ENCODE data around the gene AK9. TPM values are rescaled to one million over a fixed set of nuclear protein-coding genes. Genes with fewer than 3 reads are reported as not detected.

The AK9 gene
- total RNA-seq, 1 experiment from 2014 or later: 2.3 TPM

GRCh38 chr6:109662192-109662591, 28.8 kb downstream of the AK9 start:
- POLR2A ChIA-PET: no interaction called here
- no peaks in the 10 kb centered on the region for H3K4me1 ChIP-seq (ENCODE audit: control insufficient read depth, insufficient read depth, low read length)
- DNase-seq (ENCODE audit: low read depth, low spot score) (no peak), ATAC-seq (no peak)
- in situ Hi-C loops (cut with HindIII; ENCODE audit: low pct_unique_long_range_greater_than_20kb, low sequenced_read_pairs): no loop called here
- CTCF ChIA-PET: interaction anchor here (0.6 kb wide), 1 partner anchor 47 kb away, joined by 5 read pairs; no protein-coding TSS in a partner anchor
- H3K4me3 ChIP-seq (ENCODE audit: low read depth in 2 of 2, low read length in 2 of 2): no peak overlapping the region
- BruUV-seq (replicated peaks): no TSS peak
- H3K36me3 ChIP-seq (ENCODE audit: control insufficient read depth, insufficient read depth, low read length): no peaks in the 10 kb centered on the region
- intact Hi-C loops (cut with micrococcal nuclease; ENCODE audit: unreplicated experiment): no loop called here
- no peak overlapping the region for H3K27ac ChIP-seq (ENCODE audit: low read length)
- H3K9me3 ChIP-seq (ENCODE audit: control insufficient read depth, insufficient read depth, low read depth, low read length): no peaks in the 10 kb centered on the region
- TF ChIP-seq SIN3A (IDR thresholded peaks at IDR 0.05; ENCODE audit: borderline replicate concordance, insufficient read depth, low read depth, low read length): no peak
- TF ChIP-seq TCF7L2 (IDR thresholded peaks at IDR 0.05; ENCODE audit: low read depth, low read length): no peak
- TF ChIP-seq CTCF (IDR thresholded peaks at IDR 0.05): no peak
- TF ChIP-seq REST (IDR thresholded peaks at IDR 0.05; ENCODE audit: insufficient read depth in 1 of 2, low read depth in 2 of 2, low read length in 1 of 2): no peak
- no peak for TF ChIP-seq POLR2AphosphoS5 (IDR thresholded peaks at IDR 0.05; ENCODE audit: low read depth, low read length)
- 0 out of 2 replicates have a peak, but pooled peaks cover 7% of the 10 kb centered on the region for H3K27me3 ChIP-seq (ENCODE audit: control insufficient read depth, insufficient read depth, low read length)

GRCh38 chr6:109660526-109661320, 30.3 kb downstream of the AK9 start:
- Histone ChIP-seq H3K9me3 (ENCODE audit: control insufficient read depth, insufficient read depth, low read depth, low read length) (no peaks in the 10 kb centered on the region), H3K4me3 (ENCODE audit: low read depth in 2 of 2, low read length in 2 of 2) (no peak overlapping the region), H3K36me3 (ENCODE audit: control insufficient read depth, insufficient read depth, low read length) (no peaks in the 10 kb centered on the region), H3K4me1 (ENCODE audit: control insufficient read depth, insufficient read depth, low read length) (no peaks in the 10 kb centered on the region), H3K27me3 (ENCODE audit: control insufficient read depth, insufficient read depth, low read length) (0 out of 2 replicates have a peak, but pooled peaks cover 7% of the 10 kb centered on the region), H3K27ac (ENCODE audit: low read length) (no peak overlapping the region)
- in situ Hi-C loops (cut with HindIII; ENCODE audit: low pct_unique_long_range_greater_than_20kb, low sequenced_read_pairs): no loop called here
- CTCF ChIA-PET: no interaction called here
- intact Hi-C loops (cut with micrococcal nuclease; ENCODE audit: unreplicated experiment): no loop called here
- POLR2A ChIA-PET: no interaction called here
- no TSS peak for BruUV-seq (replicated peaks)
- TF ChIP-seq CTCF (IDR thresholded peaks at IDR 0.05): no peak
- ATAC-seq (no peak), DNase-seq (ENCODE audit: low read depth, low spot score) (no peak)
